Melanocyte of skin (primary cell): ENCODE data around the gene CYP2C19. TPM values are rescaled to one million over a fixed set of nuclear protein-coding genes. Genes with fewer than 3 reads are reported as not detected.

Experiments used
- total RNA-seq, 2 donors: library from RNA; depleted of rRNA; stranded (reverse); fragments of >200 nt; gene quantifications; 2 replicates each; pipeline ENCODE4 v1.2.3, GENCODE V29; 2012

The CYP2C19 gene
- total RNA-seq: not detected

DNA sequence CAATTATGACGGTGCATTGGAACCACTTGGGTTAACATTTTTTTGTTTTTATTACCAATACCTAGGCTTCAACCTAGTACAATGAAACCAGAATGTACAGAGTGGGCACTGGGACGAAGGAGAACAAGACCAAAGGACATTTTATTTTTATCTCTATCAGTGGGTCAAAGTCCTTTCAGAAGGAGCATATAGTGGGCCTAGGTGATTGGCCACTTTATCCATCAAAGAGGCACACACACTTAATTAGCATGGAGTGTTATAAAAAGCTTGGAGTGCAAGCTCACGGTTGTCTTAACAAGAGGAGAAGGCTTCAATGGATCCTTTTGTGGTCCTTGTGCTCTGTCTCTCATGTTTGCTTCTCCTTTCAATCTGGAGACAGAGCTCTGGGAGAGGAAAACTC is at the start of gene CYP2C19:
Gene CYP2C19, plus strand, starts transcription at position 289 of the 400 bp plus-strand sequence. Its CDS starts 25 bp downstream, at position 314.

Other genes with a start within 250 kb of the CYP2C19 start
- gene HELLS, start 216.9 kb upstream of the CYP2C19 start, total RNA-seq: 10 to 100 TPM; 16.5 to 34.0 TPM
- not detected for gene CYP2C18, start 79.0 kb upstream of the CYP2C19 start, total RNA-seq
- gene CYP2C9, start 176.0 kb downstream of the CYP2C19 start, total RNA-seq: not detected